Neutrophil (primary cell): ENCODE results near the gene LCE5A.
A peak's percentile ranks its signal among the peaks of the same experiment; 100 is the strongest.

Source experiments
- H3K27ac ChIP-seq: fragments of 200-600 bp; sonication (generic); 2 replicates; pipeline ENCODE4 v1.5.1; 2016; ENCODE audit warnings: mild to moderate bottlenecking, moderate library complexity
- H3K27me3 ChIP-seq: fragments of 200-600 bp; sonication (generic); 2 replicates; pipeline ENCODE4 v1.6.0; 2016; ENCODE audit warnings: mild to moderate bottlenecking
- H3K36me3 ChIP-seq: fragments of 200-600 bp; sonication (generic); 2 replicates; pipeline ENCODE4 v1.5.1; 2017
- H3K4me1 ChIP-seq, 2 experiments: fragments of 200-600 bp in 1 of 2; sonication (generic) in 1 of 2; 1 replicate in 1 of 2; 2 replicates in 1 of 2; pipeline versions ENCODE4 v1.5.1 to v1.6.1; 2013 to 2016; ENCODE audit warnings: low read depth in 1 of 2, low read length in 1 of 2, mild to moderate bottlenecking in 1 of 2, moderate library complexity in 1 of 2; ENCODE audit not compliant: control insufficient read depth in 1 of 2, insufficient read depth in 1 of 2
- H3K4me3 ChIP-seq, 2 experiments: fragments of 200-600 bp in 1 of 2; sonication (generic) in 1 of 2; 1 replicate in 1 of 2; 2 replicates in 1 of 2; pipeline ENCODE4 v1.5.1; 2013 to 2016; ENCODE audit warnings: low read depth in 1 of 2, low read length in 1 of 2, mild to moderate bottlenecking in 1 of 2, moderate library complexity in 1 of 2
- H3K9me3 ChIP-seq: fragments of 200-600 bp; sonication (generic); 2 replicates; pipeline ENCODE4 v1.5.1; 2016
- CTCF ChIP-seq: fragments of 200-600 bp; sonication (generic); IDR thresholded peaks from 2 replicates; pipeline ENCODE4 v1.5.1; 2016; ENCODE audit warnings: antibody characterized with exemption

LCE5A gene

GRCh38 chr1:152510503-152510902 lies at the start of gene LCE5A:
LCE5A (plus strand) TSS chr1:152510803; CDS start chr1:152511535, 732 bp downstream.
- no peak within 1 kb of the TSS for H3K4me3 ChIP-seq
- H3K36me3 ChIP-seq: no peaks in the 10 kb centered on the region
- H3K27ac ChIP-seq: no peak within 1 kb of the TSS
- H3K9me3 ChIP-seq: no peaks in the 10 kb centered on the region
- no peaks in the 10 kb centered on the region for H3K4me1 ChIP-seq
- peaks cover 82% of the 10 kb centered on the region for H3K27me3 ChIP-seq
- TF ChIP-seq CTCF: no peak

GRCh38 chr1:152461544-152461943 lies 49.1 kb upstream of the LCE5A start:
- peaks cover 0 to 12% of the 10 kb centered on the region in 2 experiments for H3K4me1 ChIP-seq
- TF ChIP-seq CTCF: peak; percentile 46
- peaks cover 19% of the 10 kb centered on the region for H3K27me3 ChIP-seq
- no peaks in the 10 kb centered on the region for H3K9me3 ChIP-seq
- H3K36me3 ChIP-seq: no peaks in the 10 kb centered on the region
- no peak overlapping the region for H3K27ac ChIP-seq
- H3K4me3 ChIP-seq: no peak overlapping the region

- no peak for TF ChIP-seq CTCF
- no peak overlapping the region for H3K4me3 ChIP-seq
- no peak overlapping the region for H3K27ac ChIP-seq
- peaks cover 0 to 12% of the 10 kb centered on the region in 2 experiments for H3K4me1 ChIP-seq
- H3K27me3 ChIP-seq: peaks cover 19% of the 10 kb centered on the region
- H3K9me3 ChIP-seq: no peaks in the 10 kb centered on the region
- H3K36me3 ChIP-seq: no peaks in the 10 kb centered on the region
Measured at GRCh38 chr1:152462636-152463035, 48.0 kb upstream of the LCE5A start.

- Histone ChIP-seq H3K27ac (no peak overlapping the region), H3K36me3 (no peaks in the 10 kb centered on the region), H3K4me3 (no peak overlapping the region), H3K27me3 (peaks cover 47% of the 10 kb centered on the region), H3K9me3 (no peaks in the 10 kb centered on the region), H3K4me1 (no peaks in the 10 kb centered on the region)
- no peak for TF ChIP-seq CTCF
Measured at GRCh38 chr1:152466217-152466616, 44.4 kb upstream of the LCE5A start.

GRCh38 chr1:152473887-152474537 lies 36.6 kb upstream of the LCE5A start:
- Histone ChIP-seq H3K27ac (no peak overlapping the region), H3K9me3 (peaks cover 13% of the 10 kb centered on the region), H3K36me3 (no peaks in the 10 kb centered on the region), H3K4me1 (no peaks in the 10 kb centered on the region), H3K27me3 (peaks cover 14% of the 10 kb centered on the region), H3K4me3 (no peak overlapping the region)
- no peak for TF ChIP-seq CTCF
